Measurements from ENCODE around the gene CORO2B.
A peak's percentile ranks its signal among the peaks of the same experiment; 100 is the strongest.

DNA sequence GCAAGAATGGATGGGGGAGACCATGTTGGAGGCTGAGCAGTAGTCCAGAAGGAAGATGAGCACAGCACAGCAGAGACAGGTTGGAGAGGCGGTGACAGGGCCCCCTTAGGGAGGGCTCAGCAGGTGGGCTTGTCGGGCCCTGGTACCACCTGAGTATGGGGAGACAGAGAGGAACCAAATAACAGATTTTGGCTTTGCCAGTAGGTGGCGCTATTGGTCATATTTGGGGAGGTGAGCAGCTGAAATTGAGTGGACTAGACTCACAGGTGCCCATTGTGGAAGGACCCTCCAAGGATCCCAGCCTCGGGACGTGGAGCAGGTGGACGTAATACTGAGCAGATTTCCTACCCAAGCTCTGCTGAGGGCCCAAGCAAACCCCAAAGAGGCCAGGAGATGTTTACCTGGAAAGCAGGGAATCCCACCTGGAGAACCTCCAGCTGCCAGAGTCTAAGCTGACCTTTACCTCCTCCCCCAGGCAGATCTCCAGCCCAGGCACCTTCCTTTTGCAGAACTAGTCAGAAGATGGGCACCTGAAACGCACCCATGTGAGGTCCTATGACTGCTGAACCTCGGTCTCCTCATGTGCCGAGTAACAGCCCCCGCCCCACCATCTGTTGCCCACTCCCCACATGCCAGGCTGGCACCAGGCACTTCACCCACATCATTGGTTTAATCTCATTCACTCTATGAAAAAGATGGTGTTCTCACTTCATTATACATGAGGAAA is 24.6 kb upstream of the CORO2B start:
- TF ChIP-seq, protein P1, sequence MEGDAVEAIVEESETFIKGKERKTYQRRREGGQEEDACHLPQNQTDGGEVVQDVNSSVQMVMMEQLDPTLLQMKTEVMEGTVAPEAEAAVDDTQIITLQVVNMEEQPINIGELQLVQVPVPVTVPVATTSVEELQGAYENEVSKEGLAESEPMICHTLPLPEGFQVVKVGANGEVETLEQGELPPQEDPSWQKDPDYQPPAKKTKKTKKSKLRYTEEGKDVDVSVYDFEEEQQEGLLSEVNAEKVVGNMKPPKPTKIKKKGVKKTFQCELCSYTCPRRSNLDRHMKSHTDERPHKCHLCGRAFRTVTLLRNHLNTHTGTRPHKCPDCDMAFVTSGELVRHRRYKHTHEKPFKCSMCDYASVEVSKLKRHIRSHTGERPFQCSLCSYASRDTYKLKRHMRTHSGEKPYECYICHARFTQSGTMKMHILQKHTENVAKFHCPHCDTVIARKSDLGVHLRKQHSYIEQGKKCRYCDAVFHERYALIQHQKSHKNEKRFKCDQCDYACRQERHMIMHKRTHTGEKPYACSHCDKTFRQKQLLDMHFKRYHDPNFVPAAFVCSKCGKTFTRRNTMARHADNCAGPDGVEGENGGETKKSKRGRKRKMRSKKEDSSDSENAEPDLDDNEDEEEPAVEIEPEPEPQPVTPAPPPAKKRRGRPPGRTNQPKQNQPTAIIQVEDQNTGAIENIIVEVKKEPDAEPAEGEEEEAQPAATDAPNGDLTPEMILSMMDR (IDR thresholded peaks at IDR 0.05; ENCODE audit: insufficient read depth, low read length, poor library complexity, severe bottlenecking) = peak; percentile 74
- no peak for TF ChIP-seq EZH2phosphoT487 (conservative IDR thresholded peaks at IDR 0.05; ENCODE audit: low read length)
